Stimulated activated CD8-positive, alpha-beta memory T cell treated with anti-CD3 and anti-CD28 coated beads, Interleukin-15, amount 100 ng/mL, for 24 hours (primary cell): ENCODE results near the gene TAF11L14.

ENCODE experiments used
- DNase-seq: peaks from one replicate; pipeline ENCODE4 v3.0.0-alpha.2; 2020; ENCODE audit warnings: low read depth

Gene TAF11L14

GRCh38 chr5:17679597-17680203 is 45.4 kb downstream of the TAF11L14 start:
- DNase-seq, result no peak

GRCh38 chr5:17680737-17681136 is 46.5 kb downstream of the TAF11L14 start:
- DNase-seq, result no peak
